PC-9 (cell line): ENCODE results near the gene CHI3L1. TPM values are rescaled to one million over a fixed set of nuclear protein-coding genes. Genes with fewer than 3 reads are reported as not detected.

ENCODE experiments used
- BruUV-seq: library from RNA; stranded (reverse); fragments of 400-500 nt; replicated peaks from 2 replicates; lab custom pipeline; 2021; lab: Mats Ljungman, UMichigan
- CTCF ChIA-PET: fragments of 300-600 bp; sonication (Branson Sonifier 250); formaldehyde crosslinking; loops from one replicate; lab custom pipeline; 2022; ENCODE audit warnings: antibody characterized with exemption; lab: Charles Lee
- POLR2A ChIA-PET: fragments of 300-600 bp; sonication (Branson Sonifier 250); formaldehyde crosslinking; loops from one replicate; lab custom pipeline; 2022; ENCODE audit warnings: antibody characterized with exemption; ENCODE audit not compliant: unreplicated experiment; lab: Charles Lee
- DNase-seq, 2 experiments: peaks; one replicate each; pipeline versions ENCODE4 v3.0.0 to v3.0.0-alpha.2; 2015 to 2022; ENCODE audit warnings: mixed read lengths in 1 of 2
- H2AFZ ChIP-seq: fragments of 200-600 bp; sonication (generic); 2 replicates; pipeline ENCODE4 v1.8.1; 2017; ENCODE audit warnings: antibody characterized with exemption
- H3F3A ChIP-seq: fragments of 200-600 bp; sonication (generic); 2 replicates; pipeline ENCODE4 v1.8.1; 2017; ENCODE audit warnings: antibody characterized with exemption, mild to moderate bottlenecking, low read depth; ENCODE audit not compliant: insufficient read depth
- H3K27ac ChIP-seq: fragments of 200-600 bp; sonication (generic); 2 replicates; pipeline ENCODE4 v1.6.1; 2016; ENCODE audit warnings: mixed run types
- H3K27me3 ChIP-seq: fragments of 200-600 bp; sonication (generic); 2 replicates; pipeline ENCODE4 v1.6.1; 2016; ENCODE audit warnings: low read depth, mixed run types; ENCODE audit not compliant: insufficient read depth
- H3K36me3 ChIP-seq: fragments of 200-600 bp; sonication (generic); 2 replicates; pipeline ENCODE4 v1.6.1; 2016; ENCODE audit warnings: low read depth, mixed run types
- H3K4me1 ChIP-seq: fragments of 200-600 bp; sonication (generic); replicated peaks from 2 replicates; pipeline ENCODE4 v1.6.1; 2016; ENCODE audit warnings: mixed run types; ENCODE audit not compliant: insufficient read depth
- H3K4me2 ChIP-seq: fragments of 200-600 bp; sonication (generic); 2 replicates; pipeline ENCODE4 v1.6.1; 2017; ENCODE audit warnings: mixed run types
- H3K4me3 ChIP-seq: fragments of 200-600 bp; sonication (generic); 2 replicates; pipeline ENCODE4 v1.6.1; 2016; ENCODE audit warnings: mixed run types
- H3K79me2 ChIP-seq: fragments of 200-600 bp; sonication (generic); 2 replicates; pipeline ENCODE4 v1.6.1; 2017; ENCODE audit warnings: low read depth, mixed run types
- H3K9me2 ChIP-seq: fragments of 200-600 bp; sonication (generic); 2 replicates; pipeline ENCODE4 v1.8.1; 2017; ENCODE audit warnings: mild to moderate bottlenecking; ENCODE audit not compliant: insufficient read depth
- H3K9me3 ChIP-seq: fragments of 200-600 bp; sonication (generic); 2 replicates; pipeline ENCODE4 v1.8.1; 2016; ENCODE audit warnings: low read depth; ENCODE audit not compliant: insufficient read depth
- H4K20me1 ChIP-seq: fragments of 200-600 bp; sonication (generic); 2 replicates; pipeline ENCODE4 v1.8.1; 2017; ENCODE audit not compliant: insufficient read depth
- EZH2 ChIP-seq: fragments of 200-600 bp; sonication (generic); IDR thresholded peaks from 2 replicates; pipeline ENCODE4 v1.8.0; 2017; ENCODE audit warnings: antibody characterized with exemption, low read depth
- intact Hi-C: fragments of 100-400 bp; cut with micrococcal nuclease; formaldehyde crosslinking; loops from one replicate; pipeline ENCODE4 v1.10.0; 2022; ENCODE audit not compliant: unreplicated experiment
- total RNA-seq: library from RNA; stranded (reverse); gene quantifications from 2 replicates; pipeline ENCODE4 v1.2.3, GENCODE V29; 2021
- TF ChIP-seq, protein P1 (sequence below): fragments of 200-600 bp; sonication (generic); conservative IDR thresholded peaks from 2 replicates; pipeline ENCODE4 v1.6.1; 2017; ENCODE audit warnings: mixed run types, antibody characterized with exemption, mild to moderate bottlenecking, moderate library complexity

The CHI3L1 gene
- total RNA-seq, 1 experiment from 2014 or later: not detected

DNA sequence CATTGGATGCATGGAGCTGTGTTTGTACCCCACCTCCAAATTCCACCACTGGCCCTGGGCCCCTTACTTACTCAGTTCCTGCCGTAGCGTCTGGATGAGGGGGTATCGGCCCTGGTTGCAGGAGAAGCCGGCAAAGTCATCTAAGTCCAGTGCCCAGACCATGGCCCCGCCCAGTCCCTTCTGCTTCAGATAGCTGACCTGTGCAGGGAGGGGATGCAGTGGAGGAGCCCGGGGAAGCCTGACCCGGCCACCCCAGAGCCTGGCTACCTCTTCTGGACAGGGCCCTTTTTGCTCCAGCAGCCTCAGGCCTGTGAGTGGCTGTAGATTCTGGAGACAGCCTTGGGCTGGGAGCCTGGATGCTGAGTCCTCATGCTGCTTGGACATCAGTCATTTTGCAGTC lies 31.2 kb upstream of the CHI3L1 start:
- Histone ChIP-seq H3K9me2 (no peaks in the 10 kb centered on the region), H3K79me2 (no peaks in the 10 kb centered on the region), H3K36me3 (no peaks in the 10 kb centered on the region), H4K20me1 (no peaks in the 10 kb centered on the region), H3K27me3 (peaks cover 26% of the 10 kb centered on the region; the same call in 1 of the 2 replicates), H3K27ac (no peak overlapping the region), H3K4me3 (no peak overlapping the region), H3K4me2 (no peak overlapping the region), H3K4me1 (no peaks in the 10 kb centered on the region), H3K9me3 (no peaks in the 10 kb centered on the region), H2AFZ (no peak overlapping the region), H3F3A (no peaks in the 10 kb centered on the region)
- DNase-seq: no peak
- no TSS peak for BruUV-seq
- TF ChIP-seq, protein P1, sequence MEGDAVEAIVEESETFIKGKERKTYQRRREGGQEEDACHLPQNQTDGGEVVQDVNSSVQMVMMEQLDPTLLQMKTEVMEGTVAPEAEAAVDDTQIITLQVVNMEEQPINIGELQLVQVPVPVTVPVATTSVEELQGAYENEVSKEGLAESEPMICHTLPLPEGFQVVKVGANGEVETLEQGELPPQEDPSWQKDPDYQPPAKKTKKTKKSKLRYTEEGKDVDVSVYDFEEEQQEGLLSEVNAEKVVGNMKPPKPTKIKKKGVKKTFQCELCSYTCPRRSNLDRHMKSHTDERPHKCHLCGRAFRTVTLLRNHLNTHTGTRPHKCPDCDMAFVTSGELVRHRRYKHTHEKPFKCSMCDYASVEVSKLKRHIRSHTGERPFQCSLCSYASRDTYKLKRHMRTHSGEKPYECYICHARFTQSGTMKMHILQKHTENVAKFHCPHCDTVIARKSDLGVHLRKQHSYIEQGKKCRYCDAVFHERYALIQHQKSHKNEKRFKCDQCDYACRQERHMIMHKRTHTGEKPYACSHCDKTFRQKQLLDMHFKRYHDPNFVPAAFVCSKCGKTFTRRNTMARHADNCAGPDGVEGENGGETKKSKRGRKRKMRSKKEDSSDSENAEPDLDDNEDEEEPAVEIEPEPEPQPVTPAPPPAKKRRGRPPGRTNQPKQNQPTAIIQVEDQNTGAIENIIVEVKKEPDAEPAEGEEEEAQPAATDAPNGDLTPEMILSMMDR: no peak
- TF ChIP-seq EZH2: no peak
- CTCF ChIA-PET: interaction anchor here (1.0 to 2.0 kb wide), 3 partner anchors 100 to 178 kb away, joined by 4 to 23 read pairs (median 4); no protein-coding TSS in a partner anchor
- POLR2A ChIA-PET: no interaction called here
- intact Hi-C loops: loop anchor here (2.0 kb wide), 1 partner anchor 45 kb away; no protein-coding TSS in a partner anchor

DNA sequence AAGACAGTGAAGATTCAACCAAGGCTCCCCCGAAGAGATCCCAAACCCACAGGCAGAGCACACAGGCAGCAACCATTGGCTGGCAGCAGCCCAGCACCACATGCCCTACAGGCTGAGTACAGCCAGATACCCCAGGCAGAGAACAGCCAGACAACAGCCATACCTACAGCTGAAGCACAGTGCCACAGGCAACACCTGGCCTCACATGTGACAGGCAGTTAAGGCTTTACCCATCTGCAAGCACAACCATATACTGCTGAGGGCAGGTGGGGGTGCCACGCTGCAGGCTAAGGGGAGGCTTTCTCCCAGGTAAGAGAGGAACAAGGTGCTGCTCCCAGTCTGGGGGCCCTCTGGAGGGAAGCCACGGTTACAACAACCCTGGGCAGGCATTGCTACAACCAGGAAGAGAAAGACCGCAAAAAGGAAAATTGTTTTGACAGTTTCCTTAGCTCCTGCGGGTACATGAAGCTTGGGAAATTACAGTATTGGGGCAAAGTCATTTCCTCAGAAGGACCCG lies 30.7 kb upstream of the CHI3L1 start:
- intact Hi-C loops: loop anchor here (2.0 kb wide), 1 partner anchor 44 kb away; no protein-coding TSS in a partner anchor
- no peak for TF ChIP-seq EZH2
- TF ChIP-seq, protein P1: no peak
- no peaks in the 10 kb centered on the region for H3K9me2 ChIP-seq

DNA sequence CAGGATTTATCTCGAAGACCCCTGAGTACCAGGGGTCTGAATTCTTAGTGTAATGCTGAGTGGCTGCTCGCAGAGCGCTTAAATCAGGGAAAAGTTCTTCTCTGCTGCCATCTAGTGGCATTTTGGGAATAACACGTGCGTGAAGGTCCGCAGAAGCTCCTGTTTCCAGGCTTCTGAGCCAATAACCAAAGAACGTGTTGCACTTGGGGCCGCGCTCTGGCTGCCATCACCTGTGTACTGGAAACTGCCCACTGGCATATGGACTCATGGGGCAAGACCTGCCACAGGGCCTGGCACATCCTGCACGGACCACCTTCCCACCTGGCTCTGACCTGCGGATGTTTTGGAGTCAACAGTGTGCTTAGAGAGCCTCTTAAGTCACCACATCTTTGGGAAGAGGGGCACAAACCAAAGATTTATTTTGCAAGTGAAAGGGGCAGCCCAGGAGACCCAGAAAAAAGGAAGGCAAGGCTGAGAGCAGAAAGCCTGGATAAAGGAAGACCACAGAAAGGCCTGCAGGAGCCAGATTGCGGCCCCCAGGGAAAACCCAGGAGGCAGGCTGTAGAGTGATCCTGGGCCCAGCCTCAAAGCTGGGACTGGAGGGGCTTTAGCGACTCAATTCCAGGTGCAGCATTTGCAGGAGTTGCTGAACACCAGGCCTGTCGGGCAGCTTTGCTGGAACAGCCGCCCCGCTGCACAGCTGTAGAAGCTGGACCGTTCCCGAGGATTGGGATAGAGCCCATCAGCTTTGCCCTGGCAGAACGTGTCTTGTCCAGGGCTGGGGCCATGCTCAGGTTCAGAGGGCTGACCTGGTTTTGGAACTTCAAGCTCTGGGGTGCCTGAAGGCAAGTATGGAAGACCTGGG lies 30.0 kb upstream of the CHI3L1 start:
- intact Hi-C loops: loop anchor here (1.0 to 2.0 kb wide), 3 partner anchors 44 to 177 kb away; no protein-coding TSS in a partner anchor
- H2AFZ ChIP-seq: no peak overlapping the region

More for the DNA sequence above, 30.7 kb upstream of the CHI3L1 start:
- Histone ChIP-seq H3K27ac (no peak overlapping the region), H3F3A (no peaks in the 10 kb centered on the region), H3K4me1 (no peaks in the 10 kb centered on the region), H2AFZ (no peak overlapping the region), H4K20me1 (no peaks in the 10 kb centered on the region), H3K4me2 (no peak overlapping the region), H3K4me3 (no peak overlapping the region), H3K9me3 (no peaks in the 10 kb centered on the region), H3K27me3 (peaks cover 21% of the 10 kb centered on the region; the same call in 1 of the 2 replicates), H3K36me3 (no peaks in the 10 kb centered on the region), H3K79me2 (no peaks in the 10 kb centered on the region)
- BruUV-seq: no TSS peak
- ChIA-PET POLR2A (no interaction called here), CTCF (interaction anchor here (1.0 to 2.0 kb wide), 3 partner anchors 99 to 177 kb away, joined by 4 to 23 read pairs (median 4); no protein-coding TSS in a partner anchor)
- DNase-seq: no peak

More for the DNA sequence above, 30.0 kb upstream of the CHI3L1 start:
- no peaks in the 10 kb centered on the region for H3F3A ChIP-seq
- no peaks in the 10 kb centered on the region for H3K79me2 ChIP-seq
- H3K36me3 ChIP-seq: no peaks in the 10 kb centered on the region
- TF ChIP-seq, protein P1: peak; percentile 86
- no peak for TF ChIP-seq EZH2
- H4K20me1 ChIP-seq: no peaks in the 10 kb centered on the region
- BruUV-seq: no TSS peak
- H3K9me3 ChIP-seq: no peaks in the 10 kb centered on the region
- no peak overlapping the region for H3K4me3 ChIP-seq
- no peak overlapping the region for H3K27ac ChIP-seq
- POLR2A ChIA-PET: interaction anchor here (0.6 to 1.0 kb wide), 2 partner anchors 174 to 177 kb away, joined by 4 read pairs; no protein-coding TSS in a partner anchor
- CTCF ChIA-PET: interaction anchor here (0.7 to 2.0 kb wide), 6 partner anchors 88 to 1543 kb away, joined by 4 to 23 read pairs (median 5); no protein-coding TSS in a partner anchor
- H3K27me3 ChIP-seq: peaks cover 18% of the 10 kb centered on the region; the same call in 1 of the 2 replicates
- no peak overlapping the region for H3K4me2 ChIP-seq
- peak; percentile 55 to 56 for DNase-seq
- H3K9me2 ChIP-seq: no peaks in the 10 kb centered on the region
- no peaks in the 10 kb centered on the region for H3K4me1 ChIP-seq
